ENCODE data around the gene GCSAM.

GCSAM gene

GRCh38 chr3:112167758-112168157, 34.7 kb upstream of the GCSAM start:
- TF ChIP-seq, protein P1, sequence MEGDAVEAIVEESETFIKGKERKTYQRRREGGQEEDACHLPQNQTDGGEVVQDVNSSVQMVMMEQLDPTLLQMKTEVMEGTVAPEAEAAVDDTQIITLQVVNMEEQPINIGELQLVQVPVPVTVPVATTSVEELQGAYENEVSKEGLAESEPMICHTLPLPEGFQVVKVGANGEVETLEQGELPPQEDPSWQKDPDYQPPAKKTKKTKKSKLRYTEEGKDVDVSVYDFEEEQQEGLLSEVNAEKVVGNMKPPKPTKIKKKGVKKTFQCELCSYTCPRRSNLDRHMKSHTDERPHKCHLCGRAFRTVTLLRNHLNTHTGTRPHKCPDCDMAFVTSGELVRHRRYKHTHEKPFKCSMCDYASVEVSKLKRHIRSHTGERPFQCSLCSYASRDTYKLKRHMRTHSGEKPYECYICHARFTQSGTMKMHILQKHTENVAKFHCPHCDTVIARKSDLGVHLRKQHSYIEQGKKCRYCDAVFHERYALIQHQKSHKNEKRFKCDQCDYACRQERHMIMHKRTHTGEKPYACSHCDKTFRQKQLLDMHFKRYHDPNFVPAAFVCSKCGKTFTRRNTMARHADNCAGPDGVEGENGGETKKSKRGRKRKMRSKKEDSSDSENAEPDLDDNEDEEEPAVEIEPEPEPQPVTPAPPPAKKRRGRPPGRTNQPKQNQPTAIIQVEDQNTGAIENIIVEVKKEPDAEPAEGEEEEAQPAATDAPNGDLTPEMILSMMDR (IDR thresholded peaks at IDR 0.05), result no peak
- H3K9me3 ChIP-seq, result peaks cover 0 to 11% (median 11%) of the 10 kb centered on the region in 3 donors
- H3K36me3 ChIP-seq, result no peaks in the 10 kb centered on the region
- H3K4me3 ChIP-seq, result no peak overlapping the region
- H3K27me3 ChIP-seq, result no peaks in the 10 kb centered on the region
- intact Hi-C loops (cut with DNase I; ENCODE audit: low total_unique reads), result no loop called here
- no peak overlapping the region for H3K27ac ChIP-seq
- no peaks in the 10 kb centered on the region for H3K4me1 ChIP-seq
- no peak for DNase-seq

DNA sequence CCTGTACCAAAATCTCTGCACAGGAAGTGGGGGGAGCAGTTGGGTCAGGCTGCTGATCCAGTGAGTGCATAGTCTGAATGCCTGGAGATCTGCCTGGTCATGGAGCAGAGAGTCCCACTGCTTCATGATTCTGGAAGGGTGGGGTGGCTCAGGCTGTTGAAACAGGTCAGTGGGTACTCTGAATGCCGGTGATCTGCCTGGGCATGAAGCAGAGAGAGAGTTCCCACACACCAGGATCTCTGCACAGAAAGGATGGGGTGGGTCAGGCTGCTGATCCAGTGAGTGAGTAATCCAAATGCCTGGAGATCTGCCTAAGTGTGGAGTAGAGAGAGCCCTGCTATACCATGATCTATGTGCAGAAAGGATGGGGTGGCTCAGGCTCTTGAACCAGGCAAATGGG, 16.1 kb upstream of the GCSAM start:
- no peak for DNase-seq
- intact Hi-C loops (cut with DNase I; ENCODE audit: low total_unique reads), result no loop called here

GRCh38 chr3:112143689-112144088, 10.6 kb upstream of the GCSAM start:
- TF ChIP-seq, protein P1 (IDR thresholded peaks at IDR 0.05), result no peak
- H3K27ac ChIP-seq, result no peak overlapping the region
- no peak for DNase-seq
- H3K9me3 ChIP-seq, result peaks cover 0 to 26% (median 6%) of the 10 kb centered on the region in 3 donors
- peaks cover 0 to 5% (median 4%) of the 10 kb centered on the region in 3 donors for H3K36me3 ChIP-seq
- intact Hi-C loops (cut with DNase I; ENCODE audit: low total_unique reads), result no loop called here
- no peaks in the 10 kb centered on the region for H3K4me1 ChIP-seq
- H3K4me3 ChIP-seq, result no peak overlapping the region
- no peaks in the 10 kb centered on the region for H3K27me3 ChIP-seq

More for the DNA sequence above, 16.1 kb upstream of the GCSAM start:
- H3K4me3 ChIP-seq, result no peak overlapping the region
- no peaks in the 10 kb centered on the region for H3K4me1 ChIP-seq
- no peaks in the 10 kb centered on the region for H3K27me3 ChIP-seq
- no peak overlapping the region for H3K27ac ChIP-seq
- H3K36me3 ChIP-seq, result peaks cover 0 to 5% (median 4%) of the 10 kb centered on the region in 3 donors
- peaks cover 0 to 33% (median 15%) of the 10 kb centered on the region in 3 donors for H3K9me3 ChIP-seq
- TF ChIP-seq, protein P1 (IDR thresholded peaks at IDR 0.05), result no peak

DNA sequence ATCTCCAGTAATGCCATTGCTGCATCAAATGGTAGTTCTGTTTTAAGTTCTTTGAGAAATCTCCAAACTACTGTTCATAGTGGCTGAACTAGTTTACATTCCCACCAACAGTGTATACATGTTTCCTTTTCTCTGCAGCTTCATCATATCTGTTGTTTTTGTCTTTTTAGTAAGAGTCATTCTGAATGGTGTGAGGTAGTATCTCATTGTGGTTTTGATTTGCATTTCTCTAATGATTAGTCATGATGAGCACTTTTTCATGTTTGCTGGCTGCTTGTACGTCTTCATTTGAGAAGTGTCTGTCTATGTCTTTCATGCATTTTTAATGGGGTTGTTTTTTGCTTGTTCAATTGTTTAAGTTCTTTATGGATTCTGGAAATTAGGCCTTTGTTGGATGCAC, 10.2 kb upstream of the GCSAM start:
- Histone ChIP-seq H3K4me3 (no peak overlapping the region), H3K27me3 (no peaks in the 10 kb centered on the region), H3K4me1 (no peaks in the 10 kb centered on the region), H3K36me3 (peaks cover 0 to 5% (median 0%) of the 10 kb centered on the region in 3 donors), H3K27ac (no peak overlapping the region), H3K9me3 (peaks cover 0 to 21% (median 6%) of the 10 kb centered on the region in 3 donors)
- intact Hi-C loops (cut with DNase I; ENCODE audit: low total_unique reads), result no loop called here
- TF ChIP-seq, protein P1 (IDR thresholded peaks at IDR 0.05), result no peak
- no peak for DNase-seq

- peaks cover 0 to 7% (median 6%) of the 10 kb centered on the region in 3 donors for H3K9me3 ChIP-seq
- TF ChIP-seq, protein P1 (IDR thresholded peaks at IDR 0.05), result no peak
- intact Hi-C loops (cut with DNase I; ENCODE audit: low total_unique reads), result no loop called here
- H3K4me1 ChIP-seq, result no peaks in the 10 kb centered on the region
- no peaks in the 10 kb centered on the region for H3K27me3 ChIP-seq
- H3K27ac ChIP-seq, result no peak overlapping the region
- no peaks in the 10 kb centered on the region for H3K36me3 ChIP-seq
- H3K4me3 ChIP-seq, result no peak overlapping the region
- no peak for DNase-seq
Measured at GRCh38 chr3:112141293-112141692, 8.2 kb upstream of the GCSAM start.

DNA sequence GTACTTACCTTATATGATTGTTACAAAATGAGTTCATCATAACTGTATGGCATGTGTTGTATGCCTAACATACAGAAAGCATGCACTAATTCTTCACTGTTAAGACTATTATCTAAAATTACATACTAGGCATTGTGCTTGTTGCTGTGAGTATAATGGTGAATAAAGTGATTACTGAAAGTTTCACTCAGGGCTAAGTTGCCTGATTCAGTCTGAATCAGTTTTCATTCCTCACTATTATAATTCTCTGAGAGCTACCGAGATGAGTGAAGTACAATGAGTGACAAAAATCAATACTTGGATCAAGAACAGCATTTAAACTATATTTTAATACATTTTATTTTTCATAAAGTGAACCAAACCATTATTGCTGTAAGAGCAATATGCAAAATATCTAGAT, 7.5 kb upstream of the GCSAM start:
- Histone ChIP-seq H3K4me1 (no peaks in the 10 kb centered on the region), H3K9me3 (peaks cover 0 to 7% (median 6%) of the 10 kb centered on the region in 3 donors), H3K4me3 (no peak overlapping the region), H3K27me3 (no peaks in the 10 kb centered on the region), H3K36me3 (no peaks in the 10 kb centered on the region), H3K27ac (no peak overlapping the region)
- intact Hi-C loops (cut with DNase I; ENCODE audit: low total_unique reads), result no loop called here
- no peak for DNase-seq
- TF ChIP-seq, protein P1 (IDR thresholded peaks at IDR 0.05), result no peak

Measured in tibial artery (tissue), 4 donors.